HS-5 (cell line): ENCODE results near the gene ZNF280A.

ENCODE experiments used
- DNase-seq: peaks from one replicate; pipeline ENCODE4 v3.0.0-alpha.2; 2012; ENCODE audit warnings: low read depth

Gene ZNF280A, protein sequence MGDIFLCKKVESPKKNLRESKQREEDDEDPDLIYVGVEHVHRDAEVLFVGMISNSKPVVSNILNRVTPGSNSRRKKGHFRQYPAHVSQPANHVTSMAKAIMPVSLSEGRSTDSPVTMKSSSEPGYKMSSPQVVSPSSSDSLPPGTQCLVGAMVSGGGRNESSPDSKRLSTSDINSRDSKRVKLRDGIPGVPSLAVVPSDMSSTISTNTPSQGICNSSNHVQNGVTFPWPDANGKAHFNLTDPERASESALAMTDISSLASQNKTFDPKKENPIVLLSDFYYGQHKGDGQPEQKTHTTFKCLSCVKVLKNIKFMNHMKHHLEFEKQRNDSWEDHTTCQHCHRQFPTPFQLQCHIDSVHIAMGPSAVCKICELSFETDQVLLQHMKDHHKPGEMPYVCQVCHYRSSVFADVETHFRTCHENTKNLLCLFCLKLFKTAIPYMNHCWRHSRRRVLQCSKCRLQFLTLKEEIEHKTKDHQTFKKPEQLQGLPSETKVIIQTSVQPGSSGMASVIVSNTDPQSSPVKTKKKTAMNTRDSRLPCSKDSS

DNA sequence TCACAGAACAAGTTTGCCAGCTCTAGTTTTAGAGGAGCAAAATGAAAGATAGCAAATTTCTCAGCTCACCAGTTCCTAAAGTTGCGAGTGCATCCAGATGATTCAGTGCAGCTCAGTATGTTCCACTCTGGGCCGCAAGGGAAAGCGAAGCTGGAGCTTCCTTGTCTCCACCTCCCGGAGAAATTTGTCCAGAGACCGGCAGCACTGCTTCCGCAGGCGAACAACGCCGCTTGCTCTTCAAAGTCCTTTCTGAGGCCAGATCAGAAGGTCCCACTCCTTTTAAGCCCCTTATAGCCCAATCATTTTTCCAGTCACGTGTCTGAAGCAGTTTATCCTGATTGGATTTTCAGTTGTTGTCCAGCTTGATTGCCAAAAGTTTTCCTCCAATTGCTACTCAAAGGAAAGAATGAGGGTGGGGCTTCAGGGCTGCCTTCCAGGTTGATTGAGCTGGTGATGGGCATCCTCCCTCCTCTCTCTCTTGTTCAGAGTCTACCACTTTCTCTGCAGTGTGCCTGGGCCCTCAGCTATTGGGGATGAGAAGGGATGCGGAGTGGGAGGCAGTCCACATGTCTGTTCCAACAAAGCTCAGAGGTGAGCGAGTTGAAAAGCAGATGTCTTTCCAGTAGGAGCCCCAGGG, at the start of gene ZNF280A:
Gene ZNF280A (minus strand): TSS at position 251 of the 637 bp plus-strand sequence. CDS start 4,640 bp downstream, outside the sequence.
- no peak for DNase-seq

DNA sequence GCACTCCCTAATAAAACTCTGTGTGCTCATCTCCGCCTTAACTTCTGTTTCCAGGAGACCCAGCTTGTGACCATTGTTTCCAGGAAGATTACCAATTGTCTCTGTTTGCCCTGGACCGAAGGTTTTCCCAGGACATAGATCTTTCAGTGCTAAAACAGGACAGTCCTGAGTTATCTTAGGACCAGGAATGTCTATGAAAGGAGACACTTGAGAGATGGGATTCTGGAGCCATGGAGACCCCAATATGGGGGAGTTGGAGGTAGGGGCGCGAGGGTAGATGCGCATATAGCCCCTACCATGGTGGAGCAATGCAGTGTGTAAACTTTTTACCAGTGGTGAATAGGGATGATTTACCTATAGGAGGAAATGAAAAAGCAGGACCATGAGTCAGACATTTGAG, 49.1 kb upstream of the ZNF280A start:
- DNase-seq: no peak

DNA sequence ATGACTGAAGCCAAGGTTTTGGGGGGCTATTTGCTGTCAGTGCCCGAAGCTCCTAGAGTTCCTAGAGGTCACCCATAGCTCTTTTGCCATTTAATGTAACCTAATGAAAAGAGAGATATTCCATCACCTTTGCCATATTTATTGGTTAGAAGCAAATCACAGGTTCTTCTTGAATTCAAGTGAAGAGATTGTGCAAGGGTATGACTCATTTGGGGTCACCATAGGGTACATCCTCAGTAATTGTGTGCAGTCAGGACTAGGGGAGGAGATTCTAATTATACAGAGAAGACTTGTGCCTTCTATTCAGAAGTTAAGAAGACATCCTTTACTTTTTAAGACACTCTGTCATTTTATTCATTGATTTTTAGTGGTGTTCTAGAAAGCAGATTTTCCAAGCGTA, 45.9 kb upstream of the ZNF280A start:
- peak; percentile 6 for DNase-seq

DNA sequence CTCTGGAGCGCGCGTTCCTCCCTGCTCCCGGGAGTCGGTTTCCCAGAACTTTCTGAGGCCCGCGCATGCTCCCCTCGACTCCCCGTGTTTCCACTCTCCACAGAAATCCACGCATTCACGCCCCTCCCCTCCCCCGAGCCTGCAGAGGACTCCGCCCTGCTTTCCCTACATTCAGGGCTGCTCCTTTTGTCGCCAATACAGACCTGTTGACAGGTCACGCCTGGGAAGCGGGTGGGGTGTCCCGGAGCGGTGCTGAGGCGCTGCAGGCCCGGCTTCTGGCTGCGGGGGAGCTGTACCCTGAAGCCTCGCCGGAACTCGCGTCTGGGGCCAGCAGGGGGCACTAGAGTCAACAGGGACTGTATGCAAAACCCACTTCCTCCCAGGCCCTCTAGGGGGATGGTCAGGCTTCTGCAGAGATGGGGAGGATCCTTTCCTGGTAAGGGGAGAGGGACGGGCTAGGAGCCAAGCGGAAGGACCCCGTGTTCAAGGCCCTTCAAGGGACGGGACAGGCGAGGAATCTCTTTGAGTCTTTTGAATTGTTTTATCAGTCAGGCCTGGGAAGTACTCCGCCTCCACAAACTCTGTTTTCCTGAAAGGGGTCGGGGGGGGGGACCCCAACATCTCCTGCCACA, 39.0 kb upstream of the ZNF280A start, which contains the start of gene PRAME:
Gene PRAME (minus strand): TSS at position 294 of the 632 bp plus-strand sequence. CDS start 2,433 bp downstream, outside the sequence.
- DNase-seq: peak; percentile 5

DNA sequence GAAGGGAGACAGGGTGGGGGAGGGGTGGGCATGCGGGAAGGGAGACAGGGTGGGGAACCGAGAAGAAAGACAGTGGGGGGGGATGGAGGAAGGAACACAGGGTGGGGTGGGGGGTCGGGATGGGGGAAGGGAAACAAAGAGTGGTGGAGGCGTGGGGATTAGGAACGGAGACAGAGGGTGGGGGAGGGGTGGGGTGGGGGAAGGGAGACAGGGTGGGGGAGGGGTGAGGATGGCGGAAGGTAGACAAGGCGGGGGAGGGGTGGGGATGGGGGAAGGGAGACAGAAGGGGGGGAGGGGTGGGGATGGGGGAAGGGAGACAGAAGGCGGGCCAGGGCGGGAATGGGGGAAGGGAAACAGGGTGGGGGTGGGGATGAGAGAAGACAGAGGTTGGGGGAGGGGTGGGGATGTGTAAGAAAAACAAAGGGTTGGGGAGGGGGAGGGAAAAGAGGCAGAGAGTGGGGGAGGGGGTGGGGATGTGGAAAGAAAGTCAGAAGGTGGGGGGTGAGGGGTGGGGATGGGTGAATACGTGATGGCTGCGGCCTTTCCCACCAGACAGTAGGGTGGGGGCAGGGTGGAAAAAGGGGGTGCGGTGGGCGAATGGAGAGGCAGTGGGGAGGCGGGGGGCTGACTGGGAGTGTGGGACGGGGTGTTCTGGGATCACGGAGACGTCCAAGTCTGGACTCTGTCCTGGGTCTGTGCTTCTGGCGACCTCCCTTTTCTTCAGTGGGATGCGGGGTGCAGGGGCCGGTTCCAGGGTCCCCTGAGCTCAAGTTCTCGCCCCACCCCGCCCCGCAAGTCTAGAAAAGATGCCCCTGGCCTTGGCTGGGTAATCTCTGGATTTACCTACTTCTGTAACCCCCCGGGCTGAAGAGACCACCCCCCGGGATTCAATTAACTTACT, 38.3 kb upstream of the ZNF280A start:
- no peak for DNase-seq

DNA sequence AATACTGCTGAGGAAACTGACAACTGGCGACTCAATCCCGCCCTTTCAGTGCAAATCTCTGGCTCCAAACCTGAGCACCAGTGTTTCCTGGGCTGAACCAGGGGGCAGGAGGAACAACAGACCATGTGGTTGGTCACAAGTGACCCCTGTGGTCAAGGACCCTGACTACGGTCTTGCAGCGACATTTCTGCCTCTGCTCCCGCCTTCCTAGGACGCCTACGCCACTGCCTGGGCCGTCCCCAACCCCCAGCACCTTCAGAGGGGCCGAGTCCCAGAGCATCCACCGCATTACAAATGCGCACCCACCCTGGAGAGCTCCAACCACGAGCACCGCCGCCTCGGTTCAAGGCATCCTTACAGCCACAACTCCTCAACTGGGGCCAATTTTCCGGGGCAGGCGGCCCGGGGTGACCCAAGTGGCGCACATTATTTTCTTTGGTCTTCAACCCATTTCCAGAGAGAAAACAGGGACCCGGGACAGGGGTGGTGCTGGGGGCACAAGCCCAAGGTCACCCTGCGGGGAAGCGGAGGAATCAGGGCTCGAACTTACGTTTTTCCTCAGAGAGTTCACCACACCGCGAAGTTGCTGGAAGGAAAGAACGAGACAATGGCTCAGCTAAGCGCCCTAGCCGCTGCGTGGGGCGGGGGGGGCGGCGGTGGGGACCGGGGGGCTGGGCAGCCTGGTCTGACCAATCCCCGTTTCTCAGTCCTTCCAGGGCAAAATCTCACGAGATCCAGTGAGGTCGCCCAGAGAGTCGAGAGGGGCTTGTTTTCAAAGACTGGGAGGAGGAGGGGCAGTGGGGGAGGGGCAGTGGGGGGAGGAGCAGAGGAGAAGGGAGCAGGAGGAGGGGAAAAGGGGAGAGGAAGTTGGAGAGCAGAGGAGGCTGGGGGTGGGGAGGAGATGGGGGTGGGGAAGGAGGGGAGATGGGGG, 37.2 kb upstream of the ZNF280A start:
- no peak for DNase-seq

DNA sequence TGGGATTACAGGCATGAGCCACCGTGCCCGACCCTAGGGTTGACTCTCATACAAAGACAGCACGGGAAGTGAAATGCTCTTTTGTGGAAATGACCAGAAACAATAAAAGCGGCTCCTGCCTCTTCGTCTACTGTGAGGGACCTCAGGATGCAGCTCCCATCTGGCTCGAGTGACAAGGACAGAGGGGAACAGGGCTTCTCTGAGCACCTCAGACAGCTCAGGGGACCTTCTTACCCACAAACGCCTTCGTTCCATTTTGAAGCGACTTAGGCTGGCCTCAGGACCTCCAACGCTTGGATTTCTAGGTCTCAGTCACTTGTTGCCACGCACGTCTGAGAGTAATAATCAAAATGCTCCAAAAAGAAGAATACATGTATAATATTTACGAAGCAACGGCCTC, 36.5 kb upstream of the ZNF280A start:
- DNase-seq: no peak

DNA sequence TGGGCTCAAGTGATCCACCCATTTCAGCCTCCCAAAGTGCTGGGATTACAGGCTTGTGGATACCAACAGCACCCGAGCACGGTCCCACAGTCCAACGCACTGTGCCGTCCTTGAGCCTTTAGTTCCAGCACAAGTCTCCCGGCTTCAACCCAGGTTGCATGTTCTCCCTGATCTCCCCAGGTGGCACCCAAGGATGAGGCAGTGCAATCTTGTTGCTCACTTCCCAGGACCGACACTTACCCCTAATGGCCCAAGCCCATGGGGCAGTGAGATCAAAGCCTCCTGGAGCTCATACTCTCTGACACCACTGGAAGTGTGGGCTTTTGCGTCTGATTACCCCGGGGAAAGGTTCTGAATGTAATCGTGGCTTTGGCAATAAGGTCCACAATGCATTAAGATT, 35.5 kb upstream of the ZNF280A start:
- no peak for DNase-seq

DNA sequence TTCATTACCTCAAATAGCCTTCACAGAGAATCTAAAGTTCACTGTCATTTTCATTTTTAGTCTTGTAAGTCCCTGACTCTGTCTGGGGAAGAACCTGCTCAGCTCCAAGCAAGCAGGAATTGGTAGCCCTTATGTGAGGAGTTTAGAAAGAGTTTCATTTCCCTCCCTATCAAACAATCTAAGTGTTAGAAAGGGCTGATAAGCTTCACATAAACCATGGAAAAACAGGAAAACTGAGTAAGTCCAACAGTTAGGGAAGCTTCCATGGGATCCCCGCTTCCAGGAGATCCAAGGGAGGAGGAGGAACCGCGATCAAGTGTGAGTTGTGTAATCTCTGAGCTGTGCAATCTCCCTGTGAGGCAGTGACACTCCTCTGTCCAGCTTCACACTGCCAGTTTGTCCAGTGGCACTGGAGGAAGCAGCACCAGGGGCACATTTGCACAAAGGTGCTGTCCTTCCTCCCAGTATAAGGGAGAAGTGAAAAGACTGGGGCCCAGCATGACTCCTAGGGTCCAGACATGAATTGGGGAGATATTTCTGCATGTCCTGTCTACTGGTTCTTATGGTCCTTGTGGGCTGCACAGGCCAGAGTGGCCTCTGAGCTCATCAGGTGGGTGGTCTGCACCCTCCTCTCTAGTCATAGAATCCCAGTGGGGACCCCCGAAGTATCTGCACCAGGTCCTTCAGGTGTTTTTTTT, 34.7 kb upstream of the ZNF280A start:
- no peak for DNase-seq

DNA sequence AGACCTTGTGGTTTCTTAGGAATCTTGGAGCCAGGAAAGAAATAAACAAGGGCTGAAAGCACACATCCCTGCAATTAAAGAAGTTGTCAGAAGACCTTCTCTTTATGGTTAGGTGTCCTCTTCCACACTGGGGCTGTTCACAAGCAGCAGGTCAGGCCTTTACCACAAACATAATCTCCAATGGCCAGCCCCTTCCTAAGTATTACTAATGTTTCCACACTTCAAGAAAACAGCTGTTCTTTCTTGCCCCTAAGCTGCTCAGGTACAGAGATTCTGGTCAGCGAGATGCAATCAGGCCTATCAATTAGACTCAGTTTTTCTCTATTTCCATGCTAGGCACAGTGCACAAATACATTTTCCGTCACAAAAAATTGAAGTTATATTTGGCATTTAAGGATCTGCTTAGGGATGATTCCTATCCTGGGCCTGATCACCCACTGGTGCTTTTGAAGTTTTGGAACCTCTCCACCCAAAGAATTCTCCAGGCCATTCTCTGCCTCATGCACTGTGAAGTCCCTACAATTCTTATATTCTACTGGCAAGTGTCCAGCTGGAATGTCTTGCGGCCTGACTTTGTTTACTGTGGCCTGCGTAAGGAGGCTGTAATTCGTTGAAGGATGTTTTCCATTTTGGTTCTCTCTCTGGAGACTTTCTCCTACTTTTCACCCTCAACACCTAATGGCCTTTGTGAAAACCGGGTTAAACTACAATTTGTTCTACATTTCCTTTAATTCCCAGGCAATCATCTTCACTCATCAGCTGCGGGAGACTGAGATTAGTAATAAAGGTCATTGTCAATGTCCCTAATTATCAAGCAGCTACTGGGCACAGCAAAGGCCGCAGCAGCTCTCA, 33.9 kb upstream of the ZNF280A start:
- DNase-seq: no peak

DNA sequence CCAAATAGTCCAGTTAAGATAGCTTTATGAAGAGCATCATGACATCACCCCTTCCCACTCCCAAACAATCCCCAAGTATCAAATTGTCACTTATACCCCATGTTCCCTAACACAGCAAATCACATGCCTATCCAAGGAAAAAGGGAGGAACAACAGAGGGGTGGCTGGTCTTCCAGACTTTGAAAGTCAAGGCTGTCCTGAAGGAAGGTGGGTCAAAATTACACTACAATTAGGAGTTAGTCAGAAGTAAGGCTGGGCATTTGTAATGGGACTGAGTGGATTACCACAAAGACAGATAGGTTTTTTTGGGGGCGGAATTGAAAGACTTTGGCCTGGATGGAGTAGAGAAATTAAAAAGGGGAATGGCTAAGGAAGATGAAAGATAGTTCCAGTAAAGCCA, 33.1 kb upstream of the ZNF280A start:
- DNase-seq: no peak

DNA sequence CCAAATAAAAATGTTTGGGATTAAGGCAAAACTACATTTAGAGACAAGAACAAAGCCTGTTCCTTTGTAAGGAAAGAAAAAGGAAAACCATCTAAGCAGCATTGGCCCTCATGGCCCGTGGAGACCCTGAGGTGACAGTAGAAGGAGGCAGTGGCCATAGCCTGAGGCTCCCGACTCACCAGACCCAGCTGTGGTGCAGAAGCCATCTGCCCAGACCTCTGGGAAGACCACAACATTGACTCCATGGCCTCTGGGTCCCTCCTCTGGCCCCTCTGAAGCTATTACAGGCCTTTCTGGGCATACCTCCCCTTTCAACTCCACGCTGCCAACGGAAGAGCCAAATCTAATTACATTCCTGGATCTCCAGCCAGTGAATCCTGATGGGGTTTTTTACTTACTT, 32.6 kb upstream of the ZNF280A start:
- no peak for DNase-seq

DNA sequence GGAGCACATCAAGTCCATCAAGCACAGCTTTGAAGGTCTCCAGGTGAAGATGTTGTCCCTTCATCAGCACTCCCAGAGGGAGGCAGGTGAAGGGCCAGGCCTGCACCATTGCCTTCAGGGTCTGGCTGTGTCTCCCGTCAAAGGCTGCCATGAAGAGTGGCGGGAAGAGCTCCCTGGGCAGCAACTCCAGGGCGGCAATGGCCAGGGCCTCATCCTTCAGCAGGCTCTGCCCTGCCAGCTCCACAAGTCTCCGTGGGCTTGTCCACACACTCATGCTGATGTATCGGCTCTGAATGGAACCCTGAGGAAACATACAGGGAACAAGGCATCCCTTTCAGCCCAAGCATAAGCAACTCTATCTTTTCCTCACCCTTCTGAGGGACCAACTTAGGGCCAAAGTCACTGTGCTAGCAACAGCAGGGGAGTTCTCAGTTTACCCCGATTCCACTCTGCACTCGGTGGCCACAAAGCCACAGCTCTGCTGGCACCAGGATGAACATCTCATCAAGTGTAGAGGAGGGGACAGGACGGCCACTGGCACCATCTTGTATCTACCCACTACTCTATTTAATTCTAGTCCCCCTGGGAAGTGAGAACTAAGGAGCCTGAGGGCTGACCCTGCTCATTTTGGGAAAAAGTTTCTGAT, 30.8 kb upstream of the ZNF280A start:
- DNase-seq: no peak

DNA sequence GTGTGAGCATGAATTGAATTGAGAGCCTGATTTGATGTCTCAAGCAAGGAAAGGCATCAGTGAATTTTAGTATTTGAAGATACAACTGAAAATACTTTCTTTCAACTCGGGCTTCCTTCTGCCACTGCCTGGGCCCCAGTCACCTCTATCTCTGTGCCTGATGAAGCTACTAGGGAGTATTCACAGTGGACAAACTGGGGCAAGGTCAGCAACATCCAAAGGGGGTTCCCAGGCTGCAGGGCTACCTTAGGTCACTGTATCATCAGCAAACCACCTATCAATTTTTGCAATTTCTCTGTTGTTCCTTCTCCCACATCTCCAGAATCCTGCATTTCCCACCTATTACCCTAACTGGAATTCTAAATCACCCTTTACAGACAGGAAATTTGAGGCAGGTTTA, 28.8 kb upstream of the ZNF280A start:
- DNase-seq: no peak

DNA sequence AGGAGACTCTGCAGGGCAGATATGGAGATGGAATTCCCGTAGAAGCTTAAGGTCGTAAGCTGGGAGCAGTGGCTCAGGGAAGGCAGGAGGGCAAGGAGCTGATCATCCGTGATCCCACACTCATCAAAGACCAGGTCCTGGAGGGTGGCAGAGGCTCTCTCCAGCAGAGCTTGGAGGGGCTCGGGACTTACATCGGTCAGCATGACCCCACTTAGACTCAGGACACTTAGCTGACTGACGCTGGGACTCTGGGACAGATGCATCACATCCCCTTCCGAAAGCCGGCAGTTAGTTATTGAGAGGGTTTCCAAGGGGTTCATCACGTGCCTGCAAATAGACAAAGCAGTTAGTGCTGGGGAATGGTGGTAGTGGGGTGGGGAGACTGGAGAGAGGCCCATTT, 28.2 kb upstream of the ZNF280A start:
- no peak for DNase-seq

DNA sequence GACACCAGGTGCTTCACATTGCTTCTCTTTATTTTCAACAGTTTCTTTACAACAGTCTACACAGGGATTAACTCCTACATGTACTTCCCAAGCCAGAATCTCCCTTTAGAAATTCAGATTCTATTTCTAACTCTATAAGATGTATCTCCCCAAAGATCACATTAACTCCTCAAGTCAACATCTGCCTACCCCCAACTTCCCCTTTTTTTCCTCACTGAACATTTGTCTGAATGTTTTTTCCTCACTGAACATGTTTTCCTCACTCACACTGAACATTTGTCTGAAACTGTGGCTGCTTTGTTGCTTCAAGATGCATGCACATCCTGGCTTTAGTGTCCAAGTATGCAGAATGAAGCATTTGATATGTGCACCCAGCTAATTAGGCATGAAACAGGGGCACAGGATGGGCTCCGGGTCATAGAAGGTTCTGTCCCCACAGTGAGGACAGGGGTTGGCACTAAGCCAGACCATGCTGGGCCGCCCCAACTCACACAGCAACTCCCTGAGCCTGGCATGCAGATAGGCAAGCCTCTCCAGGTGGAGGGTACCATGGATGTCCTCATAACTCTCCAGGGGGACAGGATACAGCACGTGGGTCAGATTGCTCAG, 27.7 kb upstream of the ZNF280A start:
- no peak for DNase-seq

DNA sequence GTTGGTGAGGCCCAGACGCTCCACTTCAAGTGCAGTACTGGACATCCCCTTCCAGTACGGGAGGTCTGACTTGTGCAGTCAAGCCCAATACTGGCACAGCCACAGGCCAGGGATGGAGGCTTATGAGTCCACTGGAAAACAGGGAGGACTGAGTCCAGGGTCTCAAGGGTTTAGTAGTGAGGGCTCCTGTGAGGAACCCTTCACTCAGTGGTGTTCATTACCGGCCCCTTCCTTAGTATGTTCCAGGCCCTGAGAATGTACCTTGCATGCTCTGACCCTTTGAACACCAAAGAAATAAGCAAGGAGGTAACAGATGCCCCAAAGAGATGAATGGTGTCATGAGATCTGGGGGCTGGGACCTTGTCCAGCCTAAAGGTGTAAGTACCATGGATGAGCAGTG, 27.2 kb upstream of the ZNF280A start:
- DNase-seq: no peak

DNA sequence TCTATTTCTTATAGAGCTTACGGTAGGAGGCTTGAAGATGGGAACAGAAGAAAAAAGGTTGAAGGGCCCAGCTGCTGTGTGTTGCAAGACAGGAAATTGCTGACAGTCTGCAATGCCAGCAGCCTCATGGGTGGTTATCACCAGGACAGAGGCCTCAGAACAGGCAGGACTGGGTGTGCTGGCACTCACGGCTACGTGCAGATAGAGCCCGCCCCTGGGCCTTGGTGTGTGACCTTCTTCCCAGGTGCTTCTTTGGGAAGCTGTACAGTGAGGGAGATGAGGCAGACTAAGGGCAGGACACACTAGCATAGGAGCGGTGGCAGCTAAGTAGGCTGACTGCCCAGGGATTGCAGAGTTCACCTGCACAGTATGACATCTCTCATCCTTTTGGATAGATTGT, 26.4 kb upstream of the ZNF280A start:
- DNase-seq: no peak
